Activated naive CD4-positive, alpha-beta T cell treated with anti-CD3 and anti-CD28 coated beads, Interleukin-2, amount 50 U/mL, for 72 hours (primary cell): ENCODE results near the gene RFX3. TPM values are rescaled to one million over a fixed set of nuclear protein-coding genes. Genes with fewer than 3 reads are reported as not detected.

ENCODE experiments used
- ATAC-seq, 2 donors: fragments of 150-1000 bp; cut with Tn5 transposase; 2 replicates each; pipeline ENCODE4 v1.10.0; 2021; ENCODE audit warnings: mild to moderate bottlenecking in 2 of 2, moderate library complexity in 2 of 2
- DNase-seq, 2 donors: peaks; one replicate each; pipeline ENCODE4 v3.0.0; 2021 to 2022; ENCODE audit warnings: low spot score in 2 of 2
- H3K27ac Mint-ChIP-seq, 2 donors: one replicate each; pipeline ENCODE4 v1.8.0; 2022; ENCODE audit warnings: mild to moderate bottlenecking in 2 of 2, mixed read lengths in 2 of 2
- H3K36me3 Mint-ChIP-seq, 2 donors: one replicate each; pipeline ENCODE4 v1.8.0; 2022; ENCODE audit warnings: mixed read lengths in 2 of 2
- H3K9me3 Mint-ChIP-seq, 2 donors: one replicate each; pipeline ENCODE4 v1.8.0; 2022; ENCODE audit warnings: mixed read lengths in 2 of 2
- total RNA-seq, 2 donors: library from RNA; stranded (reverse); gene quantifications; one replicate each; pipeline ENCODE4 v1.2.3, GENCODE V29; 2022

The RFX3 gene
- total RNA-seq, 2 donors from 2014 or later, result 10.0 to 14.2 TPM

DNA sequence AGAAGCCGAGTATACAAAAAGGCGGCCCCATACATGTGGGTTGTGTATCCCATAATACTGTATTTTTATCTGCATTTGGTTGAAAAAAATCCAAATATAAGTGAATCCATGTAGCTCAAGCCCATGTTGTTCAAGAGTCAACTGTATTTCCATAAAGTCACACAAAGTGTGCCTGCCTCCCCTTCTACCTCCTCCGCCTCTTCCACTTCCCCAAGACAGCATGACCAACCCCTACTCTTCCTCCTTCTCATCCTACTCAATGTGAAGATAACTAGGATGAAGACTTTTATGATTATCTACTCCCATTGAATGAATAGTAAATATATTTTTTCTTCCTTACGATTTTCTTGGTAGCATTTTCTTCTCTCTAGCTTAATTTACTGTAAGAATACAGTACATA, 92.7 kb downstream of the RFX3 start:
- ATAC-seq, result no peak

DNA sequence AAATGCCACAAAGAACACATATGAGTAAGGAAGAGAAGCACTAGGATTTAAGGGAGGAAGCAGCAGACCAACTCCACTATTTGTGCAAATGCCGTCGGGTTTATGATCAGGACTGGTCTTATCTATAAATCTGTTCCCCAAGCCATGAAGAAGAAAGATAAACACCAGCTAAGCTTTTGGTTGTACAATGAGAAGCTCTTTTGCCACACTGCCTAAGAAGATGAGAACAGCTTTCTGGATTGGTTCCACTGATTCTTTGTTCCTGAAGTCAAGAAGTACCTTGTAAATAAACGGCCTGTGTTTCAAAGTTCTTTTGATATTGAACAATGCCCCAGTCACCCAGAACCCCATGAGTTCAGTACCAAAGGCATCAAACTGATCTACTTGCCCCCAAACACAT, 93.9 kb downstream of the RFX3 start:
- Mint-ChIP-seq H3K9me3 (peaks cover under 1 to 15% of the 10 kb centered on the region in 2 donors), H3K27ac (no peak overlapping the region), H3K36me3 (peaks cover 0 to 21% of the 10 kb centered on the region in 2 donors)
- DNase-seq (no peak), ATAC-seq (no peak)

More for the DNA sequence above, 92.7 kb downstream of the RFX3 start:
- Mint-ChIP-seq H3K27ac (peak overlapping the region in 1 of 2 donors; percentile 58), H3K9me3 (peaks cover 0 to 13% of the 10 kb centered on the region in 2 donors), H3K36me3 (peaks cover 0 to 14% of the 10 kb centered on the region in 2 donors)
- DNase-seq, result no peak

DNA sequence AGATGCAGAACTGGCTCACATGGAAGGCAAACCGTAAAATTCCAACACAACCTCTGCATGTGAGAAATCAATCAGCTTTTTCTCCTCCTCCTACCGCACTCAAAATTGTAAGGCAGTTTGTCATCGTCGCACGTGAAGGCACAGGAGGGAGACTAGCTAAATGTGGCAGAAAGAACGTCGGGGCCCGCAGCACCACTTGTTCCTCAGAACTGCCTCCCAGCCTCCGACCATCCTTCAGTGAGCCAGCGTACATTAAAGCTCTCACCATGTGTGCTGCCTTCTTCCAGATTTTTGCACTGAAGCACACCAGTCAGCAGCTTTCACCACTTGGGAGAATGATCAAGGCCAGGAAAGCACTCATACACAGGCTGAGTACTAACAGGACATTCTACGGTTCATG, 105.9 kb downstream of the RFX3 start:
- Mint-ChIP-seq H3K36me3 (peaks cover 5 to 6% of the 10 kb centered on the region in 2 donors), H3K27ac (no peak overlapping the region), H3K9me3 (no peaks in the 10 kb centered on the region)
- DNase-seq, result no peak
- no peak for ATAC-seq

DNA sequence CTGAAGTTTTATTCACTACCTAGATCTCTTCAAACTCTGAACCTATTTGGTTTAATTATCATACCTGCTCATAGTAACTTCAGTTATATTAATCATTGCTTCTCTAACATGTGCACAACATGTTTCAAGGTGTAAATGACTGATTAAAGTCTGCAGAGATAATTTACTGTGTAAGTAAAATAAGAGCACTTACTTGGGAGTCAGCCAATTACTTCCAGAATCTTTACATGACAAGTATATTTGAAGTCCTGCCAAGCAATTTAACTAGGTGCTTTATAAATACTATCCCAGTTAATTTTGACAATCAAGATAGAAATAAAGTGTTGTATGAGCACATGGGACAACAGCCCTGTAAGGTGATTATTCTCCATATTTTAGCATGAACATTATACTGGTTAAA, 109.9 kb downstream of the RFX3 start:
- ATAC-seq, result no peak

DNA sequence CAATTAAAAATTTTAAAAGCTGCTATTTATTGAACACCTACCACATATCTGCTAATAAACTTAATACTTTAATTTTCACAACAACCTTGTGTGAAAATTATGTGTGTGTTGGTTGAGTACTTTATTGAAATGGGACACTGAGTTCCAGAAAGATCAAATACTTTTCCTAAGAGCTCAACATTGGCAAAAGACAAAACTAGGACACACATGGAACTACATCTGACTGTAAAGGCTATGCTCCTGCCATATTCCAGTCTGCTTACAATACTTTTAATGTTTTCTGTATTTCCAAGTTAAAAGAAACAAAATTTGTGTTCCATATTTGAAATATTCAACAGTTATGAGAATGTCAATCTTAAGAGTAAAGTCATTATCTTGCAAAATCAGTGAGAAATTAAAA, 111.8 kb downstream of the RFX3 start:
- DNase-seq (no peak), ATAC-seq (no peak)
- H3K36me3 Mint-ChIP-seq, result peaks cover 5% of the 10 kb centered on the region in 2 donors
- no peak overlapping the region for H3K27ac Mint-ChIP-seq
- H3K9me3 Mint-ChIP-seq, result no peaks in the 10 kb centered on the region

More for the DNA sequence above, 109.9 kb downstream of the RFX3 start:
- DNase-seq, result no peak
- Mint-ChIP-seq H3K9me3 (no peaks in the 10 kb centered on the region), H3K27ac (no peak overlapping the region), H3K36me3 (peaks cover 5% of the 10 kb centered on the region in 2 donors)

DNA sequence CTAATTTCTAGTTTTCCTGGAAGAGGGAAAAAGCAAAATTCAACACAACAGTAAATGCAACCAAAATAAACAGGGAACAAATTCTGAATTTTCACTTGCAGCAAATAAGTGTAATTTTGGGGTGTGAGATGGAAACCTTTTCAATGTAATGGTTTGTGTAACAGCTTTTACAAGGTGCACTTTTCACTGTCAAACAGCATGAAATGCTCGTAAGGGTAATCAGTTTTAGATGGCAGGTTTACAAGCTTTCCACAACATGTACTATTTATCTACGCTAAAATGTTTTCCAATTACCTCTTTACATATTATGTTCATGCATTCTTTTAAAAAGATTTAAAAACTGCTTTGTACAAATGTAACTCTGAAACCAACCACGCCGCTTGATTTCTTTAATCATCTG, 115.3 kb downstream of the RFX3 start:
- ATAC-seq, result no peak
- H3K9me3 Mint-ChIP-seq, result peaks cover 0 to 5% of the 10 kb centered on the region in 2 donors
- DNase-seq, result no peak
- H3K27ac Mint-ChIP-seq, result no peak overlapping the region
- H3K36me3 Mint-ChIP-seq, result peaks cover 0 to 14% of the 10 kb centered on the region in 2 donors

DNA sequence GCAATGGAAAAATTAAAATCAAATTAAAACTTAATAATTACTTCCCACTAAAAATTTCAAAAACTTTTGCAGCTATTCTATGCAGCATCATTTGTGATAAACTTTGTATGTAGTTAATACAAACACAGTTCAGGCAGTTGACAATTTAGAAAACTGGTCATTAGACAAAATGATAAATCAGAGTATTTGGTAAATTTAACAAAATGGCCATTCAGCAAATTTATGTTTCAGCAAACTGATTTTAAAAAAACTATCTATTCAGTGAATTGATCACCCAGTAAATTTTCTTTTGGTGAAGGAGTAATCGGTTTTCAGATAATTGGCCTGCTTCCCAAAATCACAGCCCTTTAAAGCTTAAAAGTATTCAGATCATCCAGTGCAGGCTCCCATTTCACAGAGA, 116.3 kb downstream of the RFX3 start:
- Mint-ChIP-seq H3K36me3 (peaks cover 0 to 21% of the 10 kb centered on the region in 2 donors), H3K27ac (no peak overlapping the region), H3K9me3 (peaks cover 0 to 5% of the 10 kb centered on the region in 2 donors)
- ATAC-seq, result no peak
- no peak for DNase-seq

DNA sequence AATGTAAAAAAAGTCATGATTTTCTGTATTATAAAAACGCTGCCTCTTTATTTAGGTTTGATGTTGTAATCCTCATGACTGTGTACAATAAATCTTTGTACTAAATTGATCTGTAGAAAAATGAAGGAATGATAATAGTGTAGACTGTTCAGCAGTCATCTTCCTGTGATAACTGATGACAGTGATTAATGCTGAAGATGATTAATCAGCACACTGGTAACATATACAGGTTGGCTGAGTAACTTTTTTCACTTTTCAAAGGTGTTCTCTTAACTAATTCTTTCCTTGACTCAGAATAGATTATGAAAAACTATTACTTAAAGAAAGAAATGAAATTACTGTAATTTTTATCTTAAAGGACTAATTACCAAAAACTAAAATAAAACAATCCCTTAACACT, 122.5 kb downstream of the RFX3 start:
- DNase-seq (no peak), ATAC-seq (peak; percentile 74 to 95)
- H3K27ac Mint-ChIP-seq, result peak overlapping the region in 1 of 2 donors; percentile 62
- peaks cover 3 to 5% of the 10 kb centered on the region in 2 donors for H3K9me3 Mint-ChIP-seq
- H3K36me3 Mint-ChIP-seq, result peaks cover 2 to 18% of the 10 kb centered on the region in 2 donors

DNA sequence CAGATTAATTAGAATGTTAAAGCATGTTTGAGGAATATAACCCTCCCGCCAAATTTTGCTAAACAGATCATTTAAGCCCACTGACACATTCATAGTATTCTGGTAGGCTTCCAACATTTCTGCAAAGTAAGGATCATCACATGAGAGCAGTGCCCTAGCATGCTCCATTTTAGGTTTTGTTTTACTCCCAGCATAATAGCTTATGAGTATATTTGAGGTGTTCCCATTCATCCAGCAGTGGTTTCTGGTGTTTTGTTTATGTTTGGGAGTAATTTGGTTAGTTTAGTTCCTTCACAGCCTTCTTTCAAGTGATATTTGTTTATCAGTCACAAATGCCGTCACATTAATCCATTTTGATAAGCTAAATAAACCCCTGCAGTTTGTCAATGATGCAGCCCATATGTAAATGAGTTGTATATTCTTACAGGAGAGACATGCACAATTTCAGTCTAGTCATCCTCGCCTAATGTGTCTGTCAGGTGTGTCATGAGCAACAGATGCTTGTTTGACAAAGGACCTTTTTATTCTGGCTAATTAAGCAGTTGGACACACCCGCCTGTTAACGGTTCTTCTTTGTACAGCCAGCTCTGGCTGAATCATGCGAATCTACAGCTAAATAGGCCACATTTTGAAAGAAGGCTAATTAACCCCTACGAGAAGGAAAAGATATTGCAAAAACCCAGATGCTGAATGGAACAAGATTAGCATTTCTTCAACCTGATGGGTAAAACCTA, 124.4 kb downstream of the RFX3 start:
- H3K9me3 Mint-ChIP-seq, result peaks cover 6 to 8% of the 10 kb centered on the region in 2 donors
- ATAC-seq (no peak), DNase-seq (no peak)
- no peak overlapping the region for H3K27ac Mint-ChIP-seq
- H3K36me3 Mint-ChIP-seq, result peaks cover 9 to 21% of the 10 kb centered on the region in 2 donors

DNA sequence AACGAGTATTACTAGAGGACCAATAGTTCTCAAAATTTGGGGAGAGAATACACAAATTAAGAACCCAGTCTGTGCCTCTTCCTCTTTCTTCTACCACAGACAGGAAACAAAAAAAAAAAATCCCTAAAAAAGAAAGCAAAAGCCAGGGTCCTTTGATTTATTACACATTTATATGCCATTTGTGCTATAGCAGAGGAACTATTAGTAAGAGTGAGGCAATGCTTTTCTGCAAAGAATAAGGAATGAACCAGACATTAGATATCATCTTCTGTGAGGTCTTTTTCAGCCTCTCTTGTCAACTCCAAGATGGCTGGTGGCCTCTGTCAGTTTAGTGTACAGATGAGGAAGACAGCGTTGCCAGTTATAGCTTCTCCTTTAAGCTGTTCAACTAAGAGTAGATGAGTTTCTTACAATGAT, 127.6 kb downstream of the RFX3 start:
- ATAC-seq (peak; percentile 41 to 61), DNase-seq (no peak)
- Mint-ChIP-seq H3K36me3 (peaks cover 18 to 19% of the 10 kb centered on the region in 2 donors), H3K27ac (peak overlapping the region; percentile 89), H3K9me3 (peaks cover 4 to 6% of the 10 kb centered on the region in 2 donors)

DNA sequence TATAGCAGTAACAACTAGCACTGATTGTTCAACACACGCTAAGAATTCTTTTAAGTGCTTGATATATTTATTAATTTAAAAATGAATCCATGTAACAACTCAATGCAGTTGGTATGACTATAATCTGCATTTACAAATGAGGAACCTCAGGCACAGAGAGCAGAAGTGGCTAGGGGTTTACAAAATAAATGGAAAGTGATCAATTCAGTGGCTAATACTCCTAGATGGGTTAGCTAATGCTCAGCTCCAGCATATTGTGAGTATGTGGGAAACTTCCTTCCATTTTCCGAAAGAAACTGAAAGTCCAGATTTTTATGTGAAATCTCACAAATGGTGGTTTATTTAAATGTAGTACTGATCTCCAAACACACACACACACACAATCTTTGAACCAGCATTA, 128.0 kb downstream of the RFX3 start:
- no peak for DNase-seq
- H3K9me3 Mint-ChIP-seq, result peaks cover 4 to 6% of the 10 kb centered on the region in 2 donors

DNA sequence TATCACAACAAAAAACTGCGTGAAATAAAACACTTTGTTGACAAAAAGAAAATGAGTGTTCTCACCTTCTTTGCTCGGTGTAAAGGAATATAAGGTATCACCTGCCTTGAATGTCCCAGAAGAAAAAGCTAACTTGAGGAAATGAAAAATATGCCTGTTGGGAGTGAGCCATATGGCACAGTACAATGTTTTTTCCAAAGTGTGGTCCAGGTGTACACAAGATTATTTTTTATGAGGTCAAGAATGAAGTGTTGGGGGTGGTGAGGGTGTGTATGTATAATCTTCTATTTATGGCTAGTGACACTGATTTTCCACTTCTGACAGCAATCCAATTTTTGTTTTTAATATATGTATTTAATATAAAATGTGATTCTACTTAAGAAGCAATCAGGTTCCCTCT, 134.4 kb downstream of the RFX3 start:
- ATAC-seq (no peak), DNase-seq (no peak)
- Mint-ChIP-seq H3K9me3 (peaks cover 0 to 17% of the 10 kb centered on the region in 2 donors), H3K36me3 (peaks cover 35 to 57% of the 10 kb centered on the region in 2 donors), H3K27ac (no peak overlapping the region)

More for the DNA sequence above, 128.0 kb downstream of the RFX3 start:
- peak; percentile 22 to 29 for ATAC-seq
- Mint-ChIP-seq H3K36me3 (peaks cover 19% of the 10 kb centered on the region in 2 donors), H3K27ac (peak overlapping the region; percentile 89)

DNA sequence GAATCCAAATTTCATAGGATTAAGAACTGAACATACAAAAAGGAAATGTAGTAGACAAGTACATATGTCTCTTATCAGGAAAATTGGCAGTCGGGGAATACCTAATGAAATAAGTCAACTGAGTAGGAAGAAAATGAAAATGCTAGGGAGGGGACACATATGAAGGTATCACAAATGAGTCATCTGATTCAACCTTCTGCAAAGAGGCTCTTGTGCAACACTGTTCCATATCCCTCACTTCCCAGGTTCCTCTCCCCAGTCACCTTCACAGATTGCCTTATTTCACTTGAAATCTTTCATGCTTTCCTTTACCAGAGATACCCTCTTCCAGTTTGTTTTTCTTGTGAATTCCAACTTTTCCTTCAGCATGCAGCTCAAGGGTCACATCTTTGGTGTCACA, 139.0 kb downstream of the RFX3 start:
- H3K36me3 Mint-ChIP-seq, result peaks cover 22 to 52% of the 10 kb centered on the region in 2 donors
- ATAC-seq, result peak; percentile 23 to 62
- H3K9me3 Mint-ChIP-seq, result peaks cover 0 to 13% of the 10 kb centered on the region in 2 donors
- DNase-seq, result no peak
- H3K27ac Mint-ChIP-seq, result peak overlapping the region in 1 of 2 donors; percentile 30

DNA sequence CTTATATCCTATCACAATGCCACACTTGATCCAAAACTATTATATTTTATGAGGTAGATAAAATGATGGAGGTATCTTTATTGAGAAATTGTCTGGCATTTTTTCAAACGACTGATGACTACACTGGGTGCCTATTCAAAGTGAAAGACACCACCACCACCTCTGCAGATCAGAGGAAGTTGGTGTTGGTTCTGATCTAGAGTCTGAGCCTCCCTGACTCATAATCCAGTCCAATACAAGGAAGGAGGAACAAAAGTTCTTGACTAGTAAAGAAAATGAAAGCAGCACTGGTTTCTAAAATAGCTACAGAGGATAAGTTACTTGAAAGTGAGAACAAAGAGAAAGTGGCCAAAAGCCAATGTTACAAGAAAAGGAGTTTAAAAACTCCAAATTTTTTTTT, 139.9 kb downstream of the RFX3 start:
- ATAC-seq, result peak; percentile 100
- Mint-ChIP-seq H3K36me3 (peaks cover 18 to 43% of the 10 kb centered on the region in 2 donors), H3K9me3 (peaks cover 0 to 13% of the 10 kb centered on the region in 2 donors), H3K27ac (peak overlapping the region in 1 of 2 donors; percentile 30)
- peak in 1 of 2 donors; percentile 41 for DNase-seq

DNA sequence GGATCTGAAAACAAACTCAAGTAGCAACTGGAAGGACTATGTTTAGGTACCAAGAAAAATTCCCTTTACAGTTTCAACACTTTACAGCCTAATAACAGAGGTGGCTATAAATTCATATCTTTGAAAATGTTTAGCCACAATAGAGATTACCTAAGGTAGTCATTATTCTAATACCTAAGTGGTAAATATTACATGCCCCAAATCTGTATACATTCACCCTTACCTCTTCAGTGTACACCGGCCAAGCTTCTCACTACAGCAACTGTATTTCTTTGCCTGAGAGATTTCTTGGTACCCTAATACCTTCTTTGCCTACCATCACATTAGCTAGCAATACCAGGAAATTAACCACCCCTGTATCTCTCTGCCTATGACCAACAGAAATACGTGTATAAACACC, 154.0 kb downstream of the RFX3 start:
- Mint-ChIP-seq H3K9me3 (no peaks in the 10 kb centered on the region), H3K36me3 (peaks cover 0 to 12% of the 10 kb centered on the region in 2 donors), H3K27ac (no peak overlapping the region)
- DNase-seq, result no peak
- no peak for ATAC-seq

DNA sequence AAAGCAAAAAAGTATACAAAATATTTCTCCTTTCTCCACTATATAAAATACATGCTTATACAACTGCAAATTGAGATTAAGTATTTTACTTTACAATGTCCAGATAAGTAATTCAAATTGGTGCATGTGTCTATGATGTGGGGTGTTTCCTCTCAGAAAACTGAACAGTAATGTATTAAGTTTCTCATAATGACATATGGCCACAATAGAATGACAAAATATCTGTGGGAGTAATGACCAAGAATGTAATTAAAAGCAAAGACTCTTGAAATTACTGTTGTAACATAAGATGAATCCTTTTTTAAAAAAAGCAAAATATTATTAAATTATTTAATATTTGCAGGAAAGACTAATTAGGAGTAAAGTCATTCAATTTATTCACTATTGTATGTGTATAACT, 155.1 kb downstream of the RFX3 start:
- DNase-seq (no peak), ATAC-seq (no peak)
- Mint-ChIP-seq H3K9me3 (no peaks in the 10 kb centered on the region), H3K36me3 (peaks cover 0 to 12% of the 10 kb centered on the region in 2 donors), H3K27ac (no peak overlapping the region)

DNA sequence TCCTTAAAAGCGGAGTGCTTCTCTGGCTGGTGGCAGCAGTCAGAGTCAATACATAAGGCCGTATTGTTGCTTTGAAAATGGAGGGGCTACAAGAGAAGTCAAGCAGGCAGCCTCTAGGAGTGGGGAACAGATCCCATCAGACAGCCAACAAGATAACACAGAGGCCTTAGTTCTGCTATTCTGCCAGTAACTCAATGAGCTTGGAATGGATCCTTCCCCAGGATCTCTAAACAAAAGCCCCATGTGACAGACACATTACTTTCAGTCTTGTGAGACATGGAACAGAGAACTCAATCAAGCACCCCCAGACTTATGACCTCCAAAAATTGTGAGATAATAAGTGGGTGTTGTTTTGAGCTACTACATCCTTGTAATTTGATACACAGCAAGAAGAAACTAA, 158.6 kb downstream of the RFX3 start:
- H3K27ac Mint-ChIP-seq, result peak overlapping the region in 1 of 2 donors; percentile 42
- DNase-seq (no peak), ATAC-seq (no peak)
- no peaks in the 10 kb centered on the region for H3K9me3 Mint-ChIP-seq
- H3K36me3 Mint-ChIP-seq, result no peaks in the 10 kb centered on the region
